GM21367 (cell line): ENCODE results near the gene RASAL1.

Experiments
- ATAC-seq: cut with Tn5 transposase; IDR thresholded peaks from one replicate; pipeline ENCODE4 v1.9.1; 2021; ENCODE audit not compliant: unreplicated experiment

RASAL1 gene

GRCh38 chr12:113077859-113078255 is 57.7 kb downstream of the RASAL1 start:
- no peak for ATAC-seq

GRCh38 chr12:113077057-113077858 is 58.3 kb downstream of the RASAL1 start:
- ATAC-seq: no peak

DNA sequence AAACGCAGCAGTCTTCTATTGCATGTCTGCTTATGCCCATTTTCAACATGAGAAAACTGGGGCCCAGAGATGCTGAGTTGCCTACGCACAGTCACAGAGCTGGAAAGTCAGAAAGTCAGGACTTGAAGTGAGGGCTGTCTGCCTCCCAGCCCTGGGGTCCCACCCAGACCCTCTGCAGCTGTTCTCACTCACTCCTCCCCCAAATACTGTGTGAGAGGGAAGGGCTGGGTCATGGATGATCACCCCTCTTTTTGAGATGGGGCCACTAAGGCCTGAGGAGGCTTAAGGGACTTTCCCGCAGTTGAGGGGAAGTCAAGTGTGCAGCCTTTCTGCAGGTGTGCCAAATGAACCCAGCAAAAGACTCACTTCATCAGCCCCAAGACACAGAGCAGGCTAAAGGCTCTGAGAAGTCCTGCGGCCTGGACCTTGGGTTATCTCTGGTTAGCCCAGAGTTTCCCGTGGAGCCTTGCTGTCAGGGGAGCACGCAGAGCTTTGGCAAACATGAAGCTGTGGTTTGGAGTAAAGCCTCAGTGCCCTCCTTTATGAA is 60.4 kb downstream of the RASAL1 start:
- ATAC-seq: peak; percentile 90

DNA sequence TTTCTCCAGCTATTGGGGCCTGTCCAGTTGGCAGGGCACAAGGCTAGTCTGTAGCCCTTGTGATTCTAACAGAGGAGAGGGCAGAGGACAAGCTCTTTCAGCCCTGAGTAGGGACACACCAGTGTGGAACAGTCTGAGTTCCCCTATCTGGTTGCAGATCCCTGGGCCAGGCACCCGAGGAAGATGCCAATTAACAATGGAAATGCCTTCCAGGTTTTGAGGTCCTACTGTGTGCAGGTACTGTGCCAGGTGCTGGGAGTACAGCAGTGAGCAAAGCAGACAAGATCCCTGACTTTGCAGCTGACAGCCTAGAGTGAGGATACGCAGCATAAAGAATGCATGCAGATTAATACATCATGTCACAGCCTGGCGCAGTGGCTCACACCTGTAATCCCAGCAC is 62.0 kb downstream of the RASAL1 start:
- no peak for ATAC-seq

- ATAC-seq: no peak
These were observed 63.4 kb downstream of the RASAL1 start for GRCh38 chr12:113072136-113072535.

DNA sequence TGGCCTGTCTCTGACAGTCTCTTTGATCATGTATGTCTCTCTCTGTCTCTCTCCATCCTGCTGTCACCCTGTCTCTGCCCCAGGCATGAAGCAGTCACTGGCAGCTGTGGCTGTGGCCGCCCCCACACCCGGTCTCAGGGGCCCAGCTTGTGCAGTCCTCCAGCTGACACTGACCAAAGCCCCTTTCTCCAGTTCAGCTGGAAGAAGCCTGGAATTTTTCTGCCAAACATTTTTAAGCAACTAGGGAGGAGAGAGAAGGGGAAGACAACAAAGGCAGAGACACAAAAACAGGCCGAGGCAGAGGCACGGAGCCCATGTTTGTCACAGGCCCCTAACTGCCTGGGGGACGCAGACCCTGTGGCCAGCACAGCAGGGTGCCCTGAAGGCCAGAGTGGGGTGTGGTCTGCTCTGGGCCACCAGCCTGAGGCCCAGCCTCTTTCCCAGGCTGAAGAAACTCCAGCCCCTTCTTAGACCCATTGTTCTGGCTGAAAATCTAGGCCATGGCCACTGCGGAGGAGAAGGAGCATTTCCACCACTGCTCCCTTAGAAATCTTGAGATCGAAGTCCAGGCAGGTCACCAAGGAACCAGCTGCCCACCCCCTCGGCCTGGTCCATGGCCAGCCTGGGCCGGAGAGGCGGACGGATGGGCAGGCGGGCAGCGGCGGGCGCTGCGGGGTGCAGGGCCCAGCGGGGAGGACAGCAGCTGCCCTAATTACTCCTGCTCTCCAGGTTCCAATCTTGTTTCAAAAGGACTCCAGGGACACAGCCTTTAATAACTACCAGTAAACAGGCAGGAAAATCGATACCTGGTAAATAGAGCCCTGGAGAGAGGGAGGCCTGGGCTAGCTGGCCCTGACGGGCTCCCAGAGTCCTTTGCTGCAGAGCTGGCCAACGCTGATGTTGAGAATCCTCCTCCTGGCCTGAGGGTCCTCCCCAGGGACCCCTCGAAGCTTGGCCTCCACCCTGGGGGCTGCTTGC is 64.1 kb downstream of the RASAL1 start:
- no peak for ATAC-seq

DNA sequence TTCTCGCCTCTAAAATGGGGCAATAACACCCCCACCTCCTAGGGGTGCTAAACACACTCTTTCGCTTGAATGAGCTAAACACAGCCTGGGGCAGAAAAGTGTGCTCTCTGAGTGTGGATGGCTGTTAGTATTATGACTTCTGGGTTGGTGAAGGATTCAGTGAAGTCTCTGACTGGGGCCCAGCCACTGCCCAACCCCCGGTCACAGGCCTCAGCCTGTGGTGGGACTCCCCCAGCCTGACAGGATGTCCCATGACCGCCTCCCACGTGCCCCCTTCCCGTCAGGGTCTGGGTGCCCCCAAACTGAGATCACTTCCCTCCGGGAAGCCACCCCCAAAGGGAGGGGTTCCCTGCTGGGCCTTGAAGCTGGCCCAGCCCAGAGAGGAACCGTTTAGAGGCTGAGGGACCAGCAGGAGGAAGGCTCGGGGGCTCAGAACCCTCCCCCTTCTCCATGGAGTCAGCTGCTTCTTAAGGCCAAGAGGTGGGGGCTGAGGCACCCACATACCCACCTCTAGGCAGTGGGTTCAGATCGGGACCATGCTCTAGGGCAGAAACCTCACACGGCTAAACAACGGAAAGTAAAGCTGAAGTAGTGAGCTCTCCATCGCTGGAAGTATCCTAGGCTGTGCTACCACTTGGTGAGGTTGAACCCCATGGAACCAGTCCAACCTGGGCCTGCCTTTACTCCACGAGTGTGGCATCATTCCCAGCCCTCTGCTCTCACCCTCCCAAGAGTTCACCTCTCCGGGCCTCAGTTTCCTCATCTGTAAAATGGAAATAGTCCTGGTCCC is 65.2 kb downstream of the RASAL1 start:
- no peak for ATAC-seq

DNA sequence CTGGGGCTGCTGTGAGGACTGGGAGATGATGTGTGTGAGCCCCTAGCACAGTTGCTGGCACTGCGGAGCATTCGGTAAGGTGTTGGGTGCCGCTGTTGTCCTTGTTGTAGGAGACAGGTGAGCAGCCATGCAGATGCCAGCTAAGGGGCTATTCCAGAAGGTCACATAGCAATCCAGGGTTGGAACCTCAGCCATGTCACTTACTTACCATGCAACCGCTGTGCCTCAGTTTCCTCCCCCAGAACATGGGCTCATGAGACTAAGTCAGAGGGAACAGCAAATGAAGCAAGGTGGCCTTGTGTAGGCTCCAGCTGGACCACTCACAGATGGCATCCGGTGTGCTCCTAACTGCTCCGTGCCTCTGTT is 65.8 kb downstream of the RASAL1 start:
- ATAC-seq: no peak

DNA sequence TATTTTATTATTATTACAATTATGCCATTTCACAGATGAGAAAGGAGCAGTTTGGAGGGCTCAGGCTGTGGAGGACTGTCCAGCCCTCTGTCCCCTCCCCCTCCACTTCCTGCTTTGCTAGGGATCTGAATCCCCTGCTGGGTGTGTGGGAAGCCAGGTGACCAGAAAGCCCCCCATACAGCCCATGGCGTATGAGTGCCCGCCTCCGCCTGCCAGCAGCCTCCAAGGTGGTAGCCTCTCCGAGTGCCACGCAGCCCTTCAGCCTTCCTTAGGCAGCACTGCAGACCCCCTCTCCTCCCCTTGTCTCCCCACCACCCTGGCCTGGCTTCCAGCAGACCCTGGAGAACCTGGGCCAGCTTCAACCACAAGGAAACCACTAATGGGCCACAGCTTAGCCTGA is 66.4 kb downstream of the RASAL1 start:
- no peak for ATAC-seq

GRCh38 chr12:113067987-113068935 is 67.3 kb downstream of the RASAL1 start:
- ATAC-seq: no peak

GRCh38 chr12:113066813-113067400 is 68.7 kb downstream of the RASAL1 start:
- no peak for ATAC-seq

GRCh38 chr12:113065126-113066007 is 70.2 kb downstream of the RASAL1 start:
- ATAC-seq: no peak

GRCh38 chr12:113064395-113065125 is 71.0 kb downstream of the RASAL1 start:
- no peak for ATAC-seq

DNA sequence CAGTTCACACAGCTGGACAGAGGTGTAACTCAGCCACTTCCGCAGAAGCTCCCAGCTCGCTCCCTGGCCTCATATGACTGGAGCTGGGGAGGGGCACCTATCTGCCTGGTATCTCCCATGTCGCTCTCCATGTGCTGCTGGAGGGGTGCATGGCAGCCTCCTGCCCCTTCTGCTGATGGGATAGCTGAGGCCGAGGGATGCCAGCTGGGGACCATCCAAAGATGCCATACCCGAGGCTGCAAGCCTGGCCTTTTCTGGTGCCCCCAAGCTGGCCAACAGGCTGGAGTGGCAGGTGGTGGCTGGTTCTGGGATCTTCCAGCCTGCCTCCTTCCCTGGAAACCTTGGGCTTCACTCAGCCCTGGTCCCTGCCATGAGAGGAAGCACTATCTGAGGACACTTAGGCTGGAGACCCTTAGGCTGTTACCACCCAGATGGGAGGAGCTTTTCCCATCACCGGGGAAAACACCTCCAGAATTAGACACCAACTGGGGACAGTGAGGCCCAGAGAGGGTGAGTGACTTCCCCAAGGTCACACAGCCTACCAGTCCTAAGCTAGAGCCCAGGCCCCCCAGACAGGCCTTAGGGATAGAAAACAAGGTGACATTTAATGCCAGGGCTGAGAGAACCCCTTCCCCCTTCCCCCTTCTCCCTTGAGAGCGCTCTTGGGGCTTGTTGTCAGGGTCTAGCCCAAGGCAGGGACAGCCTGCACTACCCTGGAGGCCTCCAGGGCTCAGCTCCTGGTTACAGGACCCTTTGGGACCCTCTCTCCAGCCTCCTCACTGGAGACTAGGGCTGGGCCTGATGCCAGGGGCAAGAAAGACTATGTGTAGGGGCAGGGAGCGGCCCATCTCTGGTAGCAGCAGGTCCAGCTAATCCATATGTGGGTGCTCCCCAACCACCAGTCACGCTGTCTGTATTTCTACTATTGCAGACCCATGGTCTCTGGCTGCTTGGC is 71.9 kb downstream of the RASAL1 start:
- no peak for ATAC-seq

DNA sequence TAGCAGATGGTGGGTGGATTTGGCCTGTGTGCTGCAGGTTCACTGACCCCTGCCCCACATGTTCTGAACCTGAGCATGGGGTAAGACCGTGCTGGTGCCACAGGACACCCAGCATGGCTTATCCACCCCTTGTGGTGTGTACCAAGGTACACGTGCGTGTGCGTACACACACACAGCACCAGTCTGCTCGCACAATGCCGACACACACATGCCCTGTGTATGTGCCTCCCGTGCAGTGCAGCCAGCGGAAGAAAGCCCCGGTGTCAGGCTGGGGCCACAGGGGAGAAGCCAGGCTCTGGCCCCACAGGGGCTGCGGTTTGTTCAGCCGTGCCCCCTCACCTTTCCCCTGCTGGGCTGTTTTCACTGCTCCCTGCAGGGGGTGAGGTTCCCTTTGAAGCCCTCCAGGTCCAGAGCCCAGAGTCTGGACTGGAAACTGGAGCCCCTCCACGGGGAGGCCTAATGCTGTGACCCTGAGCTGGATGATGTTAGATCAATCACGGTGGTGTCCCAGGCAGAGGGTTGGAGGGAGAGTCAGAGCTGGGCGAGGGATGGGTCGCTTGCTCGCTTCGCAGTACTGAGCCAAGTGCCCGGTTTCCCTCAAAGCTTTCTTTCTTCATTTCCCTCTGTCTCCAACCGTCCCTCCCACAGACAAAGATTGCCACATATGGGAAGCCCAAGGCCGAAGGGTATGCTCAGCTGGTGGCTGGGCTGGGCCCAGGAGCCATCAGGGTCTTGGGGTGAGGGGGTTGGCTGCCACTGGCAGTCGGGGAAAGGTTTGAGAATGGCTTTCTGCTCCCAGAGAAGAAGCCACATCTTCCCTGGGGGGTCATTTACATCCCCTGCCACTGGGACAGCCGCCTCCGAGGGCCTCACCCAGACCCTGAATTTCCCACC is 72.8 kb downstream of the RASAL1 start:
- no peak for ATAC-seq
